SK-N-MC (cell line): Measurements from ENCODE around the gene BTBD3.

Experiments
- DNase-seq: peaks from one replicate; pipeline ENCODE4 v3.0.0-alpha.2; 2011; ENCODE audit warnings: low read depth, low spot score
- H3K27ac ChIP-seq: fragments of 200-600 bp; sonication (generic); 2 replicates; pipeline ENCODE4 v1.5.1; 2016; ENCODE audit warnings: mixed run types
- H3K36me3 ChIP-seq: fragments of 200-600 bp; sonication (generic); 2 replicates; pipeline ENCODE4 v1.6.1; 2017; ENCODE audit warnings: antibody characterized with exemption, low read length, mixed read lengths; ENCODE audit not compliant: insufficient read depth
- H3K4me3 ChIP-seq: fragments of 200-600 bp; sonication (generic); 2 replicates; pipeline ENCODE4 v1.5.1; 2016
- H3K9ac ChIP-seq: fragments of 200-600 bp; sonication (generic); 2 replicates; pipeline ENCODE4 v1.8.0; 2017; ENCODE audit warnings: mixed run types, mixed read lengths; ENCODE audit not compliant: insufficient read length
- H3K9me3 ChIP-seq: fragments of 200-600 bp; sonication (generic); 2 replicates; pipeline ENCODE4 v1.6.1; 2017; ENCODE audit warnings: low read depth, mild to moderate bottlenecking, antibody characterized with exemption, low read length, moderate library complexity, mixed read lengths
- EZH2 ChIP-seq: fragments of 200-600 bp; sonication (generic); IDR thresholded peaks from one replicate; pipeline ENCODE4 v1.6.1; 2017; ENCODE audit warnings: antibody characterized with exemption
- FOXP2 ChIP-seq: optimal IDR thresholded peaks from 2 replicates; pipeline ENCODE3; 2011; ENCODE audit warnings: mild to moderate bottlenecking, moderate library complexity; ENCODE audit not compliant: insufficient read depth; ENCODE audit errors: extremely low read length, control extremely low read depth
- POLR2AphosphoS5 ChIP-seq: IDR thresholded peaks from 2 replicates; pipeline ENCODE4 v1.6.1; 2012; ENCODE audit warnings: mild to moderate bottlenecking, low read depth, low read length, borderline replicate concordance

The BTBD3 gene

GRCh38 chr20:11906626-11907480 lies 10.8 kb upstream of the BTBD3 start:
- no peak for DNase-seq
- Histone ChIP-seq H3K27ac (no peak overlapping the region), H3K9ac (no peak overlapping the region), H3K36me3 (no peaks in the 10 kb centered on the region), H3K4me3 (no peak overlapping the region), H3K9me3 (no peaks in the 10 kb centered on the region)
- TF ChIP-seq FOXP2 = no peak
- TF ChIP-seq POLR2AphosphoS5 = no peak
- no peak for TF ChIP-seq EZH2

GRCh38 chr20:11907621-11908020 lies 10.1 kb upstream of the BTBD3 start:
- no peak overlapping the region for H3K4me3 ChIP-seq
- no peak overlapping the region for H3K27ac ChIP-seq
- H3K9me3 ChIP-seq = no peaks in the 10 kb centered on the region
- no peak for DNase-seq
- TF ChIP-seq FOXP2 (no peak), POLR2AphosphoS5 (no peak), EZH2 (no peak)
- no peaks in the 10 kb centered on the region for H3K36me3 ChIP-seq
- no peak overlapping the region for H3K9ac ChIP-seq

DNA sequence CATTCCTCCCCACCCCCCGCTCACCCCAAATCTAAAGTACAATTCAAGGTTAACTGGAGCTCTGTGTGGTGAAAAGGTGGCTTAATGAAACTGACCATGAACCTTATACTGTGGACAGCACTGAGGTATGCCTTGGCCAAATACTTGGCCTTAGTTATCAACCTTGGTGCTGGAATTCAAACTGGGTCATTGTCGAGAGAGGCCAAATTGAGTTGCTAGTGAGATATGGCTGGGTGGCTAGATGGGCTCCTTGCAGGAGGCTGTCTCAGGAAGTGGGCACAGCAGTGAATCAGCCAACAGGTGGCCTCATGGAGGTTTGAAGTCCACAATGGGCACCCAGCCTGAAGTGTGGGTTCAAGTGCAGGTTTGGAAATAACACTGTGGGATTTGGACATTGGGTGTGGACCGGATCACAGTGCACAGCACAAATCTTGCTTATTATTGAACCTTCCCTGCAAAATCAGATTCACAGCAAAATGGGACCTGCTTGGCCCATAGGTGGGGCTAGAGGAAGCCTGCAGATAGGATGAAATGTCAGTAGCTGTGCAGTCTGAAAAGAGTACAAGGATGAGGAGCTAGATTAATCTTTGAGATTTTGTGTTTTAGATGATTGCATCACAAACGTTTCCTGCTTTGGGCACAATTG lies 5.6 kb upstream of the BTBD3 start:
- DNase-seq = no peak
- no peak overlapping the region for H3K27ac ChIP-seq
- TF ChIP-seq EZH2 (no peak), POLR2AphosphoS5 (no peak), FOXP2 (no peak)
- no peak overlapping the region for H3K4me3 ChIP-seq
- no peaks in the 10 kb centered on the region for H3K9me3 ChIP-seq
- no peak overlapping the region for H3K9ac ChIP-seq
- H3K36me3 ChIP-seq = no peaks in the 10 kb centered on the region

GRCh38 chr20:11912659-11913415 lies 4.9 kb upstream of the BTBD3 start:
- TF ChIP-seq EZH2 (no peak), POLR2AphosphoS5 (no peak), FOXP2 (no peak)
- Histone ChIP-seq H3K9ac (no peak overlapping the region), H3K27ac (no peak overlapping the region), H3K9me3 (no peaks in the 10 kb centered on the region), H3K4me3 (no peak overlapping the region), H3K36me3 (no peaks in the 10 kb centered on the region)
- no peak for DNase-seq

DNA sequence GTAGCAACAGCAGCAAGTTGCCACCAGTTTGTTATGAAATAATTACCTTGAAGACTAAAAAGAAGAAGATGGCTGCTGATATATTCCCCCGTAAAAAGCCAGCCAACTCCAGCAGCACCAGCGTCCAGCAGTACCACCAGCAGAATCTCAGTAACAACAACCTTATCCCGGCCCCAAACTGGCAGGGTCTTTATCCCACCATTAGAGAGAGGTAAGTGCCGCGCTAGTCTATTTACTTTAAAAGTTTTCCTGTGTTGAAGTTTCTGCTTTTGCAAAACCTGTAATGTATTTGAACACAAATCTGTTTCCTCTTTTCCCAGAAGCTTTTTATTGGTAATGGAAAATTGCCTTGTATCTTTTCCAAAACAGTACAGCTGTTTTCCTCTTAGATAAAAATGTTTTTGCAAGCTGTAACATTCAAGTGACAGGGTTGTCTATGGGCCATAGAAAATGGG lies 725 bp downstream of the BTBD3 start:
- no peak overlapping the region for H3K4me3 ChIP-seq
- no peaks in the 10 kb centered on the region for H3K9me3 ChIP-seq
- H3K27ac ChIP-seq = no peak overlapping the region
- no peak overlapping the region for H3K9ac ChIP-seq
- no peak for DNase-seq
- TF ChIP-seq EZH2 (no peak), POLR2AphosphoS5 (no peak)
- H3K36me3 ChIP-seq = peaks cover 9% of the 10 kb centered on the region; the same call in 1 of the 2 replicates

DNA sequence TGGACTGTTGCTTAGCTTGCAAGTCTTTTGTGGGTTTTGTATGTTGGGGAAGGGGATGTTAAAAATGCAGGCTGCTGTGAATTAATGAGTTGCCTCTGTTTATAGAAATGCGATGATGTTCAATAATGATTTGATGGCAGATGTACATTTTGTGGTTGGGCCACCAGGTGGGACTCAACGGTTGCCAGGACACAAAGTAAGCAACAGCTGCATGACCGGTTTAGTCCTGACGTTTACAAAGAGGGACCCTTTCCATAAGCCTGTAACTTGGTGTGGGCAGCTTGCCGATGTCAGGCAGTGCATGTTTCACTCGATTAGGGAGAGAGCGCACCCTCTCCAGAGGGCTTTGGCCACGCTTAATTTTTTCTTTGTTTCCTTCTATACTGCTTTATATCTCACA lies 1.3 kb downstream of the BTBD3 start:
- no peak for TF ChIP-seq POLR2AphosphoS5
- no peak for TF ChIP-seq EZH2
- no peak for TF ChIP-seq FOXP2
- Histone ChIP-seq H3K36me3 (peaks cover 10% of the 10 kb centered on the region; the same call in 1 of the 2 replicates), H3K4me3 (no peak overlapping the region), H3K9ac (no peak overlapping the region), H3K9me3 (no peaks in the 10 kb centered on the region), H3K27ac (no peak overlapping the region)
- no peak for DNase-seq

GRCh38 chr20:11919581-11919980 lies 1.9 kb downstream of the BTBD3 start:
- TF ChIP-seq POLR2AphosphoS5 = no peak
- no peak for TF ChIP-seq FOXP2
- TF ChIP-seq EZH2 = no peak
- no peak overlapping the region for H3K27ac ChIP-seq
- no peaks in the 10 kb centered on the region for H3K9me3 ChIP-seq
- H3K36me3 ChIP-seq = peaks cover 10% of the 10 kb centered on the region; the same call in 1 of the 2 replicates
- no peak overlapping the region for H3K4me3 ChIP-seq
- H3K9ac ChIP-seq = no peak overlapping the region
- DNase-seq = no peak

- Histone ChIP-seq H3K27ac (no peak overlapping the region), H3K9ac (no peak overlapping the region), H3K4me3 (no peak overlapping the region), H3K9me3 (no peaks in the 10 kb centered on the region), H3K36me3 (peaks cover 10% of the 10 kb centered on the region; the same call in 1 of the 2 replicates)
- DNase-seq = no peak
- TF ChIP-seq EZH2 = no peak
- TF ChIP-seq POLR2AphosphoS5 = no peak
- no peak for TF ChIP-seq FOXP2
Measured at GRCh38 chr20:11920083-11920482, 2.4 kb downstream of the BTBD3 start.
